NCI-H1417 treated with DMSO at 0.1 percent for 48 hours (cell line): ENCODE data around the gene HBA2.
"Not testable (repeated sequence)": the region's sequence is repeated elsewhere in the genome, so short reads cannot be mapped to it uniquely, and the experiment has no call there.

Experiments
- DNase-seq: peaks from one replicate; lab custom pipeline; 2025; lab: John Stamatoyannopoulos, UW

HBA2 gene

GRCh38 chr16:175011-175949, 2.6 kb downstream of the HBA2 start:
- no peak for DNase-seq

GRCh38 chr16:176006-176405, 3.3 kb downstream of the HBA2 start:
- not testable (repeated sequence) for DNase-seq

- not testable (repeated sequence) for DNase-seq
These were observed 4.1 kb downstream of the HBA2 start, which contains the start of gene HBA1 for GRCh38 chr16:176477-177382. TSS of gene HBA1 (plus strand) at chr16:176680. CDS start at chr16:176717, 37 bp downstream.

GRCh38 chr16:177394-177822, 4.7 kb downstream of the HBA2 start:
- no peak for DNase-seq

GRCh38 chr16:177981-178667, 5.4 kb downstream of the HBA2 start:
- no peak for DNase-seq

GRCh38 chr16:178668-179015, 6.0 kb downstream of the HBA2 start:
- no peak for DNase-seq

- DNase-seq, result no peak
These were observed 6.8 kb downstream of the HBA2 start for GRCh38 chr16:179211-180092.

- DNase-seq, result no peak
These were observed 7.5 kb downstream of the HBA2 start, which contains the start of gene HBQ1 for GRCh38 chr16:180101-180675. TSS of gene HBQ1 (plus strand) at chr16:180459. CDS start at chr16:180487, 28 bp downstream.

GRCh38 chr16:180681-181564, 8.2 kb downstream of the HBA2 start:
- DNase-seq, result no peak

GRCh38 chr16:181565-182021, 8.9 kb downstream of the HBA2 start:
- no peak for DNase-seq

GRCh38 chr16:183005-183404, 10.3 kb downstream of the HBA2 start:
- DNase-seq, result no peak

- DNase-seq, result no peak
These were observed 12.5 kb downstream of the HBA2 start for GRCh38 chr16:185213-185612.

GRCh38 chr16:185691-186090, 13.0 kb downstream of the HBA2 start:
- no peak for DNase-seq

GRCh38 chr16:187330-187729, 14.7 kb downstream of the HBA2 start:
- no peak for DNase-seq

GRCh38 chr16:188674-189073, 16.0 kb downstream of the HBA2 start:
- no peak for DNase-seq

- DNase-seq, result no peak
These were observed 17.0 kb downstream of the HBA2 start for GRCh38 chr16:189604-190186.

GRCh38 chr16:191831-192230, 19.2 kb downstream of the HBA2 start:
- no peak for DNase-seq

- DNase-seq, result no peak
These were observed 20.0 kb downstream of the HBA2 start for GRCh38 chr16:192686-193085.

GRCh38 chr16:193441-193840, 20.8 kb downstream of the HBA2 start:
- DNase-seq, result no peak
